Neural cell (in vitro differentiated cells): ENCODE results near the gene E2F2. TPM values are rescaled to one million over a fixed set of nuclear protein-coding genes. Genes with fewer than 3 reads are reported as not detected.

Experiments
- H2AFZ ChIP-seq: fragments of 200-600, 300-800 bp; sonication (generic), shearing (Covaris generic); 2 replicates; pipeline ENCODE4 v1.6.0; 2014; ENCODE audit warnings: low read depth, mild to moderate bottlenecking, antibody characterized with exemption, low read length, moderate library complexity
- H3F3A ChIP-seq: fragments of 200-600 bp; shearing (Covaris generic); 2 replicates; pipeline ENCODE4 v1.6.1; 2016; ENCODE audit warnings: mild to moderate bottlenecking, moderate library complexity, mixed read lengths, antibody characterized with exemption, low read length; ENCODE audit not compliant: insufficient read depth, poor library complexity, severe bottlenecking
- H3K27ac ChIP-seq: fragments of 200-600, 300-800 bp; sonication (generic), shearing (Covaris generic); 2 replicates; pipeline ENCODE4 v1.5.1; 2014; ENCODE audit warnings: mild to moderate bottlenecking, low read length, moderate library complexity
- H3K27me3 ChIP-seq: fragments of 300-800, 200-600 bp; sonication (generic), shearing (Covaris generic); 2 replicates; pipeline ENCODE4 v1.6.0; 2014; ENCODE audit warnings: mild to moderate bottlenecking, low read depth, low read length, moderate library complexity; ENCODE audit not compliant: insufficient read depth
- H3K36me3 ChIP-seq: fragments of 300-800, 200-600 bp; sonication (generic), shearing (Covaris generic); 2 replicates; pipeline ENCODE4 v1.5.1; 2014; ENCODE audit warnings: mild to moderate bottlenecking, antibody characterized with exemption, low read length, moderate library complexity; ENCODE audit not compliant: insufficient read depth
- H3K4me2 ChIP-seq: fragments of 300-800, 200-600 bp; sonication (generic), shearing (Covaris generic); 2 replicates; pipeline ENCODE4 v1.6.0; 2014; ENCODE audit warnings: mild to moderate bottlenecking, low read length
- H3K4me3 ChIP-seq: fragments of 300-800, 200-600 bp; sonication (generic), shearing (Covaris generic); 2 replicates; pipeline ENCODE4 v1.5.1; 2014; ENCODE audit warnings: mild to moderate bottlenecking, low read length, moderate library complexity
- H3K79me2 ChIP-seq: fragments of 200-600 bp; shearing (Covaris generic); replicated peaks from 2 replicates; pipeline ENCODE4 v1.6.0; 2014; ENCODE audit warnings: mild to moderate bottlenecking, low read length, moderate library complexity; ENCODE audit not compliant: insufficient read depth
- H3K9ac ChIP-seq: fragments of 300-800, 200-600 bp; sonication (generic), shearing (Covaris generic); 2 replicates; pipeline ENCODE4 v1.6.1; 2016; ENCODE audit warnings: mild to moderate bottlenecking, low read length, mixed read lengths
- H3K9me2 ChIP-seq: fragments of 200-600 bp; shearing (Covaris generic); 2 replicates; pipeline ENCODE4 v1.6.1; 2016; ENCODE audit warnings: mild to moderate bottlenecking, low read length, mixed read lengths; ENCODE audit not compliant: insufficient read depth
- H3K9me3 ChIP-seq: fragments of 200-600, 300-800 bp; sonication (generic), shearing (Covaris generic); 2 replicates; pipeline ENCODE4 v1.6.1; 2016; ENCODE audit warnings: mild to moderate bottlenecking, mixed run types, low read length, moderate library complexity, mixed read lengths
- H4K20me1 ChIP-seq: fragments of 200-600 bp; shearing (Covaris generic); 2 replicates; pipeline ENCODE4 v1.6.1; 2016; ENCODE audit warnings: mild to moderate bottlenecking, mixed run types; ENCODE audit not compliant: insufficient read depth
- CTCF ChIP-seq: fragments of 450-650 bp; IDR thresholded peaks from 2 replicates; pipeline ENCODE4 v1.5.1; 2014; ENCODE audit warnings: antibody characterized with exemption, mild to moderate bottlenecking, moderate library complexity; ENCODE audit not compliant: poor library complexity, severe bottlenecking
- EP300 ChIP-seq: fragments of 450-650 bp; conservative IDR thresholded peaks from 2 replicates; pipeline ENCODE4 v1.6.1; 2014; ENCODE audit warnings: antibody characterized with exemption, mild to moderate bottlenecking, moderate library complexity; ENCODE audit not compliant: poor library complexity, severe bottlenecking
- EZH2 ChIP-seq: fragments of 200-600, 300-800 bp; shearing (Covaris generic), sonication (generic); IDR thresholded peaks from 2 replicates; pipeline ENCODE4 v1.6.1; 2014; ENCODE audit warnings: antibody characterized with exemption, low read length, borderline replicate concordance, mild to moderate bottlenecking; ENCODE audit not compliant: insufficient read depth, poor library complexity, severe bottlenecking
- MXI1 ChIP-seq: fragments of 450-650 bp; conservative IDR thresholded peaks from 2 replicates; pipeline ENCODE4 v1.6.1; 2014; ENCODE audit warnings: antibody characterized with exemption, mild to moderate bottlenecking; ENCODE audit not compliant: poor library complexity, severe bottlenecking
- POLR2AphosphoS5 ChIP-seq: IDR thresholded peaks from 2 replicates; pipeline ENCODE4 v1.6.1; 2012
- RAD21 ChIP-seq: fragments of 450-650 bp; conservative IDR thresholded peaks from 2 replicates; pipeline ENCODE4 v1.6.1; 2014; ENCODE audit warnings: antibody characterized with exemption, mild to moderate bottlenecking, moderate library complexity
- SMC3 ChIP-seq: fragments of 450-650 bp; conservative IDR thresholded peaks from 2 replicates; pipeline ENCODE4 v1.6.1; 2014; ENCODE audit warnings: antibody characterized with exemption, mild to moderate bottlenecking, moderate library complexity; ENCODE audit not compliant: poor library complexity
- TAF1 ChIP-seq: IDR thresholded peaks from 2 replicates; pipeline ENCODE4 v1.6.1; 2012; ENCODE audit warnings: low read depth
- polyA plus RNA-seq: library from polyadenylated mRNA; depleted of rRNA; stranded (reverse); fragments of >200 nt; gene quantifications from 2 replicates; pipeline ENCODE4 v1.2.3, GENCODE V29; 2014
- TF ChIP-seq, protein P1 (sequence below): IDR thresholded peaks from 2 replicates; pipeline ENCODE4 v1.6.1; 2012; ENCODE audit warnings: borderline replicate concordance

The E2F2 gene
- polyA plus RNA-seq, 1 donor from 2014 or later: 0.16 TPM

DNA sequence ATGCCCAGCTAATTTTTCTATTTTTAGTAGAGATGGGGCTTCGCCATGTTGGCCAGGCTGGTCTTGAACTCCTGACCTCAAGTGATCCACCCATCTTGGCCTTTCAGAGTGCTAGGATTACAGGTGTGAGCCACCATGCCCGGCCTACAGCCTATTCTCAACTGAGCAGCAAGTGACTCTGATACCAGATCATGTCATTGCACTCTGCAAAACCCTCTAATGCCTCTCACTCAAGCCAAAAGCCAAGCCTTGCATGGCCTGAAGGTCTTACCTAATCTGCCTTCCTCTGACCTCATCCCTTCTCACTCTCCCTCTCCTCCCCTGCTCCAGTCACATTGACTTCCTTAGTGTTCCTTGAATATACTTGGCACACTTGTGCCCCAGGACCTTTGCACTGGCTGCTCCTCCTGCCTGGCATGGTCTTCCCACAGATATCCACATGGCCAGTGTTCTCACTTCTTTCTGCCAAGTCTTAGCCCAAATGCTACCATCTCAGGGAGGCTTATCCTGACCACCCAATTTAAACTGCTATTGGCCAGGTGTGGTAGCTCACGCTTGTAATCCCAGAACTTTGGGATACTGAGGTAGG is 38.8 kb downstream of the E2F2 start:
- Histone ChIP-seq H3K36me3 (no peaks in the 10 kb centered on the region), H3F3A (no peaks in the 10 kb centered on the region), H2AFZ (no peak overlapping the region), H3K9ac (no peak overlapping the region), H4K20me1 (no peaks in the 10 kb centered on the region), H3K27me3 (no peaks in the 10 kb centered on the region), H3K9me3 (no peaks in the 10 kb centered on the region), H3K27ac (no peak overlapping the region), H3K4me2 (no peak overlapping the region), H3K79me2 (no peaks in the 10 kb centered on the region), H3K4me3 (no peak overlapping the region), H3K9me2 (no peaks in the 10 kb centered on the region)
- TF ChIP-seq CTCF: no peak

GRCh38 chr1:23489842-23490241 is 41.2 kb downstream of the E2F2 start:
- no peaks in the 10 kb centered on the region for H3K9me3 ChIP-seq
- no peak overlapping the region for H2AFZ ChIP-seq
- no peaks in the 10 kb centered on the region for H3K79me2 ChIP-seq
- H3K9ac ChIP-seq: no peak overlapping the region
- H3K27ac ChIP-seq: no peak overlapping the region
- no peaks in the 10 kb centered on the region for H3F3A ChIP-seq
- no peaks in the 10 kb centered on the region for H4K20me1 ChIP-seq
- no peak overlapping the region for H3K4me3 ChIP-seq
- H3K4me2 ChIP-seq: no peak overlapping the region
- no peaks in the 10 kb centered on the region for H3K9me2 ChIP-seq
- H3K36me3 ChIP-seq: no peaks in the 10 kb centered on the region
- TF ChIP-seq RAD21 (no peak), EZH2 (no peak), MXI1 (no peak), TAF1 (no peak), EP300 (no peak), POLR2AphosphoS5 (no peak), CTCF (no peak), SMC3 (no peak)
- TF ChIP-seq, protein P1, sequence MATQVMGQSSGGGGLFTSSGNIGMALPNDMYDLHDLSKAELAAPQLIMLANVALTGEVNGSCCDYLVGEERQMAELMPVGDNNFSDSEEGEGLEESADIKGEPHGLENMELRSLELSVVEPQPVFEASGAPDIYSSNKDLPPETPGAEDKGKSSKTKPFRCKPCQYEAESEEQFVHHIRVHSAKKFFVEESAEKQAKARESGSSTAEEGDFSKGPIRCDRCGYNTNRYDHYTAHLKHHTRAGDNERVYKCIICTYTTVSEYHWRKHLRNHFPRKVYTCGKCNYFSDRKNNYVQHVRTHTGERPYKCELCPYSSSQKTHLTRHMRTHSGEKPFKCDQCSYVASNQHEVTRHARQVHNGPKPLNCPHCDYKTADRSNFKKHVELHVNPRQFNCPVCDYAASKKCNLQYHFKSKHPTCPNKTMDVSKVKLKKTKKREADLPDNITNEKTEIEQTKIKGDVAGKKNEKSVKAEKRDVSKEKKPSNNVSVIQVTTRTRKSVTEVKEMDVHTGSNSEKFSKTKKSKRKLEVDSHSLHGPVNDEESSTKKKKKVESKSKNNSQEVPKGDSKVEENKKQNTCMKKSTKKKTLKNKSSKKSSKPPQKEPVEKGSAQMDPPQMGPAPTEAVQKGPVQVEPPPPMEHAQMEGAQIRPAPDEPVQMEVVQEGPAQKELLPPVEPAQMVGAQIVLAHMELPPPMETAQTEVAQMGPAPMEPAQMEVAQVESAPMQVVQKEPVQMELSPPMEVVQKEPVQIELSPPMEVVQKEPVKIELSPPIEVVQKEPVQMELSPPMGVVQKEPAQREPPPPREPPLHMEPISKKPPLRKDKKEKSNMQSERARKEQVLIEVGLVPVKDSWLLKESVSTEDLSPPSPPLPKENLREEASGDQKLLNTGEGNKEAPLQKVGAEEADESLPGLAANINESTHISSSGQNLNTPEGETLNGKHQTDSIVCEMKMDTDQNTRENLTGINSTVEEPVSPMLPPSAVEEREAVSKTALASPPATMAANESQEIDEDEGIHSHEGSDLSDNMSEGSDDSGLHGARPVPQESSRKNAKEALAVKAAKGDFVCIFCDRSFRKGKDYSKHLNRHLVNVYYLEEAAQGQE: no peak
- no peaks in the 10 kb centered on the region for H3K27me3 ChIP-seq
